NB4 (cell line): ENCODE measurements around the gene MAD1L1.

Experiments
- DNase-seq: peaks from one replicate; pipeline ENCODE4 v3.0.0; 2010; ENCODE audit warnings: low read depth
- H3K4me3 ChIP-seq: one replicate; pipeline ENCODE4 v1.5.1; 2011; ENCODE audit warnings: mild to moderate bottlenecking, low read depth, low read length, moderate library complexity
- CTCF ChIP-seq: IDR thresholded peaks from one replicate; pipeline ENCODE4 v1.5.1; 2012; ENCODE audit warnings: low read depth, low read length
- MAX ChIP-seq: IDR thresholded peaks from 2 replicates; pipeline ENCODE4 v1.6.1; 2011; ENCODE audit warnings: low read depth, low read length
- MYC ChIP-seq: IDR thresholded peaks from 2 replicates; pipeline ENCODE4 v1.6.1; 2011; ENCODE audit warnings: low read depth, low read length
- POLR2A ChIP-seq: IDR thresholded peaks from 2 replicates; pipeline ENCODE4 v1.6.1; 2011; ENCODE audit warnings: mild to moderate bottlenecking; ENCODE audit not compliant: insufficient read length; ENCODE audit errors: extremely low read depth

MAD1L1 gene

DNA sequence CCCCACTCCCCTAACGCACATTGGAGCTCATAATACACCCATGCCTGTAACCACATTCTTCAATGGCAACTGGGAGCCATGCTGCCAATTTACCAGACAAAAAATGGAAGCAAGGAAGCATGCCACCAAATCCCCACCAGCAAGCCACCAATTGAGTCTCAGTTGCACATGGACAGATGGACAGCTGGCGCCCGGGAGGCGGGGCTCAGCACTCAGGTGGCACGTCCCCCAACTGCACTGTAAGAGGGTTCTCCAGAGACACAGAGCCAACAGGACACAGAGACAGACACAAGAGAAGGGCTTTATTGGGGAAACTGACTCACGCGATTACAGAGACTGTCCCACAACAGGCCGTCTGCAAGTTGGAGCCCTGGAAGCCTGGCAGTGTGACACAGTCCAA, 2.5 kb downstream of the MAD1L1 start:
- H3K4me3 ChIP-seq, result no peak overlapping the region
- no peak for TF ChIP-seq CTCF
- no peak for TF ChIP-seq POLR2A
- no peak for DNase-seq

DNA sequence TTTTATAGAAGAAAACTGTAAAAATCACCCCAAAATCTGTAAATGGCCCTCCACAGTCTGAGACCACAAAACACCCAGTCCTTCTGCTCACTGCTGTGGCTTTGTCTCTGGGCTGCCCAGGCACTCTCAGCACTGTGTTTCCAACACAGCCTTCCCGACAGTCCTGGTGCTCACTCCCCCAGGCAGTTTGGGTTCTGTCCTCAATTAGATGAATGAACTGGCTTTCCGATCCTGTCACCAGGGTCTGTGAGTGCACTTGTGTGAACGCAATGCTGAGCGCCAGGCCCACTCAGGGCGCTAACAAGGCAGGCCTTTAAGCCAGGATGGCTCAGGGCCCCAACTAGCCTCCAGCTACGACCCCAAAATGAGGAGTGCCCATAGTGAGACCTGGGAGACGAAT, 3.3 kb downstream of the MAD1L1 start:
- DNase-seq, result no peak
- H3K4me3 ChIP-seq, result no peak overlapping the region
- no peak for TF ChIP-seq MYC
- TF ChIP-seq POLR2A, result no peak
- no peak for TF ChIP-seq CTCF
- TF ChIP-seq MAX, result no peak

DNA sequence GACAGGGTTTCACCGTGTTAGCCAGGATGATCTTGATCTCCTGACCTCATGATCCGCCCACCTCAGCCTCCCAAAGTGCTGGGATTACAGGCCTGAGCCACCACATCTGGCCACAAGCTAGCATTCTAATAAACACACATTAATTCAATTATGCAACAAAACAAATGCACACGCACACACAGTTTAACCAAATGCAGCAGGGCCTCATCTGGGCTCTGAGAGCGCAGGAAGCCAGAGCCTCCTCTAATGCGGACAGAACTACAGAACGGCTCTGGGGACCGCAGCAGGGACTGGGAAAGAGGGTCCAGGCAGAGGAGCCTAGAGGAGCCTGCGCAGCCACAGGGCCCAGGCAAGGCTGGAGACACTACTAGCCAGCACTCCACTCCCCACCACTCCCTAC, 3.8 kb downstream of the MAD1L1 start:
- TF ChIP-seq POLR2A (no peak), CTCF (no peak), MAX (no peak), MYC (no peak)
- DNase-seq, result no peak
- no peak overlapping the region for H3K4me3 ChIP-seq

DNA sequence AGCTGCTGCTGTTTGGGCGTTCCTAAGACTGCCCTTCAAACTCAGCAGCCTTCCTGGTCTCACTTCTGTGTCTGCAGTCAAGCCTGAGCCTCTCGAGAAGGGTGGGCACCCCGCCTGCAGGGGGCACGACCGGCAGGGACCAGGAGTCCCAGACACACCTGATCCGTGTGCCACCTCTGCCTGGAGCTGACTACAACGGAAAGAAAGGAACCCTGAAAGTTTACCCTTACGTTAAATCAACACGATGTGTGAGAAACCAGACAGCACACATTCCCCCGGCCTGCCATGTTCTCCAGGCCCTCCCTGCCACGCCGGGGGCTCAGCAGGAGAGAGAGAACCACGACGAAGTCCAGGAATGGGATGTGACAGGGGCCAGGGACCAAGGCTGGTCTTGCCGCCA, 5.0 kb downstream of the MAD1L1 start:
- H3K4me3 ChIP-seq, result no peak overlapping the region
- TF ChIP-seq POLR2A (no peak), MAX (no peak), CTCF (no peak), MYC (no peak)

GRCh38 chr7:2225830-2226229, 6.9 kb downstream of the MAD1L1 start:
- DNase-seq, result no peak
- no peak for TF ChIP-seq CTCF
- TF ChIP-seq POLR2A, result no peak
- no peak for TF ChIP-seq MAX
- TF ChIP-seq MYC, result no peak
- no peak overlapping the region for H3K4me3 ChIP-seq

More for the DNA sequence above, 5.0 kb downstream of the MAD1L1 start:
- DNase-seq, result no peak

DNA sequence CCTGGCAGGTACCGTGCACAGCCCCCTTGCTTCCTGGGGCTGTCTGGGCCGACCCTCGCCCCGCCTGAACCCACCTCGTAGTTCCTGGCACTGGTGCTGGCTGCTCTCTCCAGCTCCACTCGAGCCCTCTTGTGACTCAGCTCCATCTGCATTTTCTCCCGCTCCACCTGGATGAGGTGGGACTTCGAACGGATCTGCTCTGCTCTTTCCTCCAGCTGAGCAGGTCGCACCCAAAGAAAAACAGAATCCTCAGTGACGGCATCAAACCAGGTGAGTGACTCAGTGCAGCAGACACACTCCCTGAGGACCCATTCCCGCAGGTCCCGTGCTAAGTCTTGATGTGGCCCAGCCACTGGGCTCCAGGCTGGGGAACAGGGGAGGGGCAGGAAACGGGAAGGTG, 7.4 kb downstream of the MAD1L1 start:
- no peak overlapping the region for H3K4me3 ChIP-seq
- no peak for TF ChIP-seq CTCF
- no peak for TF ChIP-seq POLR2A
- no peak for TF ChIP-seq MAX
- no peak for TF ChIP-seq MYC
- DNase-seq, result no peak
